ENCODE data around the gene GSTP1. TPM values are rescaled to one million over a fixed set of nuclear protein-coding genes. Genes with fewer than 3 reads are reported as not detected.

GSTP1 gene
- total and polyA plus RNA-seq, 9 of the 15 experiments (the other 6 are each of a cell fraction or from before 2014, with no cell fraction given): 592 to 2,150 (median 1,204) TPM

- ChIA-PET CTCF (ENCODE audit: low intra/inter-chr PET ratio) (no interaction called here), POLR2A (interaction anchor here (0.5 to 1.3 kb wide), 8 partner anchors 11 to 209 kb away, joined by 3 read pairs; no protein-coding TSS in a partner anchor)
- BruUV-seq (replicated peaks): no TSS peak
- Histone ChIP-seq H4K20me1 (replicated peaks; ENCODE audit: control insufficient read depth, insufficient read depth, low read length) (no peaks in the 10 kb centered on the region), H3K9ac (ENCODE audit: insufficient read depth in 1 of 2, low read depth in 2 of 2, low read length in 2 of 2) (no peak overlapping the region), H3K79me2 (ENCODE audit: control insufficient read depth, insufficient read depth, low read length) (no peaks in the 10 kb centered on the region), H3K4me3 (no peak overlapping the region), H3K27ac (ENCODE audit: extremely low read depth, low read depth, low read length) (no peak overlapping the region), H3K27me3 (ENCODE audit: control insufficient read depth in 2 of 2, insufficient read depth in 2 of 2, low read length in 2 of 2) (no peaks in the 10 kb centered on the region), H3K9me1 (ENCODE audit: control insufficient read depth, insufficient read depth, low read length) (no peaks in the 10 kb centered on the region), H3K36me3 (ENCODE audit: control insufficient read depth, insufficient read depth, low read length) (no peaks in the 10 kb centered on the region), H3K4me1 (replicated peaks in 1 of 2; ENCODE audit: control insufficient read depth in 2 of 2, insufficient read depth in 2 of 2, low read length in 2 of 2) (peaks cover 11 to 18% of the 10 kb centered on the region in 2 experiments; a peak in 4 of 5 replicates), H3K4me2 (ENCODE audit: insufficient read depth, low read length) (no peak overlapping the region), H2AFZ (ENCODE audit: low read depth, low read length) (no peak overlapping the region), H3K9me3 (replicated peaks; ENCODE audit: control insufficient read depth, insufficient read depth, low read depth, low read length) (no peaks in the 10 kb centered on the region)
- no peak for ATAC-seq
- WGBS (ENCODE audit: insufficient coverage, low coverage, missing lambda C conversion rate): 22% methylated on average over 3 of the region's 3 CpGs
- in situ Hi-C loops (cut with MboI) (loop anchor here (25.0 kb wide), 1 partner anchor 1145 kb away; the partner anchor contains the start of gene GAL), intact Hi-C loops (cut with micrococcal nuclease) (no loop called here)
- FAIRE-seq: no peak
- no peak for DNase-seq (ENCODE audit: extremely low read depth in 1 of 4, low spot score in 3 of 4)
- TF ChIP-seq CCNT2 (IDR thresholded peaks at IDR 0.05; ENCODE audit: borderline replicate concordance, extremely low read depth, insufficient read length, low read depth, low read length): no peak
- TF ChIP-seq, protein P1, sequence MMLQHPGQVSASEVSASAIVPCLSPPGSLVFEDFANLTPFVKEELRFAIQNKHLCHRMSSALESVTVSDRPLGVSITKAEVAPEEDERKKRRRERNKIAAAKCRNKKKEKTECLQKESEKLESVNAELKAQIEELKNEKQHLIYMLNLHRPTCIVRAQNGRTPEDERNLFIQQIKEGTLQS (IDR thresholded peaks at IDR 0.05): no peak
- TF ChIP-seq, protein P1 (CRISPR knock-in tag; conservative IDR thresholded peaks at IDR 0.05): no peak
- no peak for TF ChIP-seq ZNF277 (CRISPR knock-in tag; IDR thresholded peaks at IDR 0.05; ENCODE audit: borderline replicate concordance)
- TF ChIP-seq ZKSCAN8 (CRISPR knock-in tag; IDR thresholded peaks at IDR 0.05): no peak
- no peak for TF ChIP-seq NCOA4 (IDR thresholded peaks at IDR 0.05; ENCODE audit: partially characterized antibody)
- TF ChIP-seq LEF1 (IDR thresholded peaks at IDR 0.05): no peak
- TF ChIP-seq CBFB (CRISPR knock-in tag; IDR thresholded peaks at IDR 0.05): no peak
- no peak for TF ChIP-seq CAMTA2 (CRISPR knock-in tag; conservative IDR thresholded peaks at IDR 0.05)
- TF ChIP-seq SRSF7 (optimal IDR thresholded peaks at IDR 0.05; ENCODE audit: low read depth, low read length): no peak
- no peak for TF ChIP-seq ARID2 (IDR thresholded peaks at IDR 0.05)
- no peak for TF ChIP-seq GTF3C2 (IDR thresholded peaks at IDR 0.05; ENCODE audit: borderline replicate concordance, extremely low read depth, insufficient read length)
- no peak for TF ChIP-seq BCOR (IDR thresholded peaks at IDR 0.05)
- TF ChIP-seq HMG20A (CRISPR knock-in tag; conservative IDR thresholded peaks at IDR 0.05): no peak
- no peak for TF ChIP-seq NR2C1 (IDR thresholded peaks at IDR 0.05)
- TF ChIP-seq NR2C1 (tag; IDR thresholded peaks at IDR 0.05): no peak
- TF ChIP-seq ZNF551 (CRISPR knock-in tag; IDR thresholded peaks at IDR 0.05): no peak
- TF ChIP-seq EZH2 (IDR thresholded peaks at IDR 0.05; ENCODE audit: borderline replicate concordance, low read depth, low read length): no peak
These were observed 41.4 kb upstream of the GSTP1 start for GRCh38 chr11:67542169-67542568.
